CD4-positive, alpha-beta T cell treated with Interleukin-15 for 4 hours (primary cell): ENCODE data around the gene A2ML1.
"Not testable (repeated sequence)": the region's sequence is repeated elsewhere in the genome, so short reads cannot be mapped to it uniquely, and the experiment has no call there.

Source experiments
- DNase-seq: peaks from one replicate; pipeline ENCODE4 v3.0.0-alpha.2; 2020; ENCODE audit warnings: low spot score

A2ML1 gene

GRCh38 chr12:8822298-8822697, at the start of gene A2ML1:
TSS of gene A2ML1 (plus strand) at chr12:8822621. CDS start at chr12:8822652, 31 bp downstream.
- DNase-seq = no peak

GRCh38 chr12:8773461-8773860, 49.0 kb upstream of the A2ML1 start:
- DNase-seq = no peak

GRCh38 chr12:8779281-8779680, 43.1 kb upstream of the A2ML1 start:
- no peak for DNase-seq

DNA sequence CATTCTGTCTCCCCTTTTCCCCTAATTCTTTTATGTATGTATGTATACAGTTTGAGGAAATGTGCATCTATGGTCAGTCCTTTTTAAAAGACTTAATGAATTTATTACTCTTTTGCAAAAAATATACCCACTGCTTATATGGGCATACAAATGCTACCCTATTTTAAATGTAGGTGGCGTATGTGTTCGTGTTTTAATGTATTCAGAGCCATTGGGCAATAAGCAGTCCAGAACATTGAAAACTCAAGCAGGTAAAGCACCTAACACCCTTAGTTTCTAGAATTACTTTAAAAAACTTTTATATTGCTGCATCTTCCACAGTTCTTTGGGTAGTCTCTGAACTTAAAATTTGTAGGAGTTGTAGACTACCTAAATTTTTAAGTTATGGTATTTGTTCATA, 42.6 kb upstream of the A2ML1 start:
- no peak for DNase-seq

GRCh38 chr12:8780389-8780788, 42.0 kb upstream of the A2ML1 start:
- DNase-seq = no peak

GRCh38 chr12:8781381-8782127, 40.9 kb upstream of the A2ML1 start:
- no peak for DNase-seq

- DNase-seq = no peak
Observed at GRCh38 chr12:8784290-8784888, 38.0 kb upstream of the A2ML1 start.

DNA sequence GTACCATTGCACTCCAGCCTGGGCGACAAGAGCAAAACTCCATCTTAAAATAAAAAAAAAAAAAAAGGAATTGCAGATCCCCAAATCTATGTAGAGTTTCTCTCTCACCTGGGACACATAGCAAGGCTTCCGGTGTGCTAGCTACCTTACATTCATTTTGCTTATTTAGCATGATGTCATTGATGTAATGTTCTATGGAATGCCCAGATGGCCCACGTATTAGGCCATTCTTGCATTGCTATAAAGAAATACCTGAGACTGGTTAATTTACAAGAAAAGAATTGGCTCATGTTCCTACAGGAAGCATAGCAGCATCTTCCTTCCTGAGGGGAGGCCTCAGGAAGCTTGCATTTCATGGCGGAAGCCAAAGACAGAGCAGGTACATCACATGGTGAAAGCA, 36.9 kb upstream of the A2ML1 start:
- no peak for DNase-seq

DNA sequence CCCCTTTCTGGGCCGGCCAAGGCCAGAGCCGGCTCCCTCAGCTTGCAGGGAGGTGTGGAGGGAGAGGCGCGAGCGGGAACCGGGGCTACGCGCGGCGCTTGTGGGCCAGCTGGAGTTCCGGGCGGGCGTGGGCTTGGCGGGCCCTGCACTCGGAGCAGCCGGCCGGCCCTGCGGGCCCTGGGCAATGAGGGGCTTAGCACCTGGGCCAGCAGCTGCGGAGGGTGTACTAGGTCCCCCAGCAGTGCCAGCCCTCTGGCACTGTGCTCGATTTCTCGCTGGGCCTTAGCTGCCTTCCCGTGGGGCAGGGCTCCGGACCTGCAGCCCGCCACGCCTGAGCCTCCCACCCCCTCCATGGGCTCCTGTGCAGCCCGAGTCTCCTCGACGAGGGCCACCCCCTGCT, 35.2 kb upstream of the A2ML1 start:
- DNase-seq = not testable (repeated sequence)

DNA sequence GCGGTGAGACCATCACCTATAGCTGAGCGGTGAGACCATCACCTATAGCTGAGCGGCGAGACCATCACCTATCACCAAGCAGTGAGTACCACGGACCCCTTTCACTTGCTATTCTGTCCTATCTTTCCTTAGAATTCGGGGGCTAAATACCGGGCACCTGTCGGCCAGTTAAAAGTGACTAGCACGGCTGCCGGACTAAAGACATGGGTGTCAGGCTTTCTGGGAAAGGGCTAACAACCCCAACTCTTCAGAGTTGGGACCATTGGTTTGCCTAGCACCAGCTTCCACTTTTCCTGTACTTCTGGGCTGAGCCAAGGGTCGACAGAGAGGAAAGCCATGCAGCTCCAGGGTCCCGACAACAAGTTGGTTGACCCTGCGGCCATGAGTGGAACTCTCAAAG, 33.7 kb upstream of the A2ML1 start:
- not testable (repeated sequence) for DNase-seq

- DNase-seq = not testable (repeated sequence)
Observed at GRCh38 chr12:8789341-8790013, 32.9 kb upstream of the A2ML1 start.

DNA sequence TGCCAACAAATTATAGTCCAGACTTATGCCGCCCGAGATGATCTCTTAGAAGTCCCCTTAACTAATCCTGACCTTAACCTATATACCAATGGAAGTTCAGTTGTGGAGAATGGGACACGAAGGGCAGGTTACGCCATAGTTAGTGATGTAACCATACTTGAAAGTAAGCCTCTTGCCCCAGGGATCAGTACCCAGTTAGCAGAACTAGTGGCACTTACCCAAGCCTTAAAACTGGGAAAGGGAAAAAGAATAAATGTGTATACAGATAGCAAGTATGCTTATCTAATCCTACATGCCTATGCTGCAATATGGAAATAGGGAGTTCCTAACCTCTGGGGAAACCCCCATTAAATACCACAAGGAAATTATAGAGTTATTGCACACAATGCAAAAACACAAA, 29.2 kb upstream of the A2ML1 start:
- not testable (repeated sequence) for DNase-seq

- DNase-seq = not testable (repeated sequence)
Observed at GRCh38 chr12:8794611-8795010, 27.8 kb upstream of the A2ML1 start.

GRCh38 chr12:8796831-8797626, 25.4 kb upstream of the A2ML1 start:
- no peak for DNase-seq

GRCh38 chr12:8801213-8801612, 21.2 kb upstream of the A2ML1 start:
- not testable (repeated sequence) for DNase-seq

DNA sequence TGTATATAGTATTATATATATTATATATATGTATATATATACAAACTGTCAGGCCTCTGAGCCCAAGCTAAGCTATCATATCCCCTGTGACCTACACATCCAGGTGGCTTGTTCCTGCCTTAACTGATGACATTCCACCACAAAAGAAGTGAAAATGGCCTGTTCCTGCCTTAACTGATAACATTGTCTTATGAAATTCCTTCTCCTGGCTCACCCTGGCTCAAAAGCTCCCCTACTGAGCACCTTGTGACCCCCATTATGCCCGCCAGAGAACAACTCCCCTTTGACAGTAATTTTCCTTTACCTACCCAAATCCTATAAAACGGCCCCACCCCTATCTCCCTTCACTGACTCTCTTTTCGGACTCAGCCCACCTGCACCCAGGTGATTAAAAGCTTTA, 17.6 kb upstream of the A2ML1 start:
- not testable (repeated sequence) for DNase-seq

DNA sequence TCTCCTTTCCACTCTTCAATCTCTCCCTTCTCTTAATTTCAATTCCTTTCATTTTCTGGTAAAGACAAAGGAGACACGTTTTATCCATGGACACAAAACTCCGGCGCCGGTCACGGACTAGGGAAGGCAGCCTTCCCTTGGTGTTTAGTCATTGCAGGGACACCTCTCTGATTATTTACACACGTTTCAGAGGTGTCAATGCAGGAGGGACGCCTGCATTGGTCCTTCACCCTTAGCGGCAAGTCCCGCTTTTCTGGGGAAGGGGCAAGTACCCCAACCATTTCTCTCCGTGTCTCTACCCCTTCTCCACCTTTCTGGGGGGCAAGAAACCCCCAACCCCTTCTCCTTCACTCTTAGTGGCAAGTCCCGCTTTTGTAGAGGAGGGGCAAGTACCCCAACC, 16.9 kb upstream of the A2ML1 start:
- not testable (repeated sequence) for DNase-seq

- not testable (repeated sequence) for DNase-seq
Observed at GRCh38 chr12:8807084-8807483, 15.3 kb upstream of the A2ML1 start.

- not testable (repeated sequence) for DNase-seq
Observed at GRCh38 chr12:8810112-8810511, 12.3 kb upstream of the A2ML1 start.

- DNase-seq = no peak
Observed at GRCh38 chr12:8813572-8814357, 8.7 kb upstream of the A2ML1 start.

DNA sequence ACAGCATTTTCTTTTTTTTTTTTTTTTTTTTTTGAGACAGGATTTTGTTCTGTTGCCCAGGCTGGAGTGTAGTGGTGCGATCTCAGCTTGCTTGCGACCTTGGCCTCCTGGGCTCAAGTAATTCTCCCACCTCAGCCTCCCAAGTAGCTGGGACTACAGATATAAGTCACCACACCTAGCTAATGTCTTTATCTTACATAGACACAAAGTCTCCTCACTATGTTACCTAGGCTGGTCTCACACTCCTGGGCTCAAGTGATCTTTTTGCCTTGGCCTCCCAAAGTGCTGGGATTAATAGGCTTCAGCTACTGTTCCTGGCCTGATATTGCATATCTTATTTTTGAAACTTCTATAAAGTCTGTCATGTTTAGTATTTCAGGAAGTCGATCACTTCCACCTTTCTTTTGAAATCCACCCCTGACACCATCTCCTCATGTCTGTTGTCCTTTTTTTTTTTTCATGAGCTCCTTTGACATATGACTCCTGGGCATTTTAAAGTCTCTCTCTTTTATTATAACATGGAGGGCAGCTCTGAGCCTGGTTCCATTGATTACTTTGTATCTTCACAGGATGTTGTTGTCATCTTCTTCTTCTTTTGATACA, 5.9 kb upstream of the A2ML1 start:
- no peak for DNase-seq
